ENCODE measurements around the gene PLD1. TPM values are rescaled to one million over a fixed set of nuclear protein-coding genes. Genes with fewer than 3 reads are reported as not detected.

The PLD1 gene
- total and polyA plus RNA-seq, 2 of the 8 experiments (the other 6 are each of a cell fraction or from before 2014, with no cell fraction given), result 1.2 to 2.6 TPM

DNA sequence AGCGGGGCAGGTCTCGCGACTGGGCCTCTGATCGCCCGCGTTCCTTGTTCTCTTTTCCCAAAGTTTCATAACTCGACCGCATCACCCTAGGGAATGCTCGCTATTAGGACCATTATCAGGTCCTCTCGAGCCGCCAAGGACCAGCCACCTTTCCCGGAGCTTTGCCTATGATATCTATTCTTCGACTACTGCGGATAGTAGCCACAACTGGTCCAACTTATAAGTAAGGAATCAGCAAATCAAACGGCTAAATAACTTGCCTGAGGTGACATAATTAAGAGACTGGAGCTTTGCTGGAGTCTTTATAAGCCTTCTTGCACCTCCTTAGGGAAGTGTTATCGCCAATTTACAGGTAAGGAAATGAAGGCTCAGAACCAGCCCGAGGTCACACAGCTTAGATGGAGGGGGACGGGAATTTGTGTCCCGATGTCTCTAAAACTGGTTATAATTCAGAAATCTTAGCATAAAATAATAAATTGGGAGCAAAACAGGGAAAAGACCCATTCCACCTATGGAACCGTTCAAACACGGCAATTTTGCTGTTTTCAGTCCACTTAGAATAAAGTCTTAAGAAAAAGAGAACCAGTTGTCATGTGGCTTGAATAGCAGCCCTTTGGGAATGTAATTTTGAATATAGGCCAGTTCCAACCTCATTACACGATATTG is 479 bp upstream of the PLD1 start:
- H3K9me3 ChIP-seq (ENCODE audit: insufficient read depth in 2 of 2, low read depth in 1 of 2, low read length in 1 of 2), result no peaks in the 10 kb centered on the region
- no peak overlapping the region for H3K9ac ChIP-seq (replicated peaks in 1 of 4; ENCODE audit: extremely low read depth in 1 of 4, low read depth in 3 of 4, low read length in 3 of 4)
- H2BK15ac ChIP-seq (ENCODE audit: low read length), result no peak overlapping the region
- H4K5ac ChIP-seq (ENCODE audit: insufficient read length, low read depth, low read length), result no peak overlapping the region
- peaks cover 7% of the 10 kb centered on the region; the same call in 1 of the 2 replicates for H3K23me2 ChIP-seq (ENCODE audit: low read depth, low read length)
- ChIA-PET POLR2A (ENCODE audit: partially characterized antibody) (interaction anchor here (1.4 kb wide), 1 partner anchor 11 kb away, joined by 4 read pairs; no protein-coding TSS in a partner anchor), CTCF (ENCODE audit: partially characterized antibody) (interaction anchor here (1.4 to 1.7 kb wide), 2 partner anchors 19 to 23 kb away, joined by 6 to 7 read pairs; no protein-coding TSS in a partner anchor)
- 0 out of 2 replicates have a peak overlapping the region, but pooled peaks have one; percentile 82 for H4K8ac ChIP-seq (ENCODE audit: extremely low read depth, insufficient read depth, low read length)
- H2BK5ac ChIP-seq (ENCODE audit: low read depth, low read length), result no peak overlapping the region
- no peaks in the 10 kb centered on the region; a peak in 2 of 7 replicates for H3K4me1 ChIP-seq (replicated peaks in 1 of 4; ENCODE audit: control insufficient read depth in 3 of 4, insufficient read depth in 4 of 4, low read length in 3 of 4)
- WGBS, 2 experiments (ENCODE audit: extremely low coverage in 1 of 2, insufficient coverage in 1 of 2, insufficient read length in 1 of 2, insufficient replicate concordance in 2 of 2, low coverage in 1 of 2, low lambda C conversion rate in 2 of 2, missing lambda C conversion rate in 1 of 2), result 34% methylated on average over 19 of the region's 22 CpGs; no CpG with 5 or more reads in 1 of the 2 experiments
- no peak overlapping the region for H4K91ac ChIP-seq (replicated peaks; ENCODE audit: insufficient read length, low read length)
- H3K56ac ChIP-seq (replicated peaks; ENCODE audit: insufficient read length, low read depth, low read length), result no peak overlapping the region
- H3K4ac ChIP-seq (replicated peaks; ENCODE audit: insufficient read length, low read depth, low read length), result no peak overlapping the region
- DNase-seq (ENCODE audit: low read depth in 1 of 2, low spot score in 2 of 2) (no peak), FAIRE-seq (no peak)
- peak overlapping the region; percentile 67 to 96 for H3K4me2 ChIP-seq (ENCODE audit: insufficient read depth in 1 of 2, low read depth in 2 of 2, low read length in 2 of 2)
- no peaks in the 10 kb centered on the region for H4K20me1 ChIP-seq (replicated peaks in 1 of 2; ENCODE audit: control insufficient read depth in 1 of 2, insufficient read depth in 2 of 2, low read length in 2 of 2)
- no peak overlapping the region for H2BK12ac ChIP-seq (ENCODE audit: low read depth, low read length)
- no peak overlapping the region for H3K23ac ChIP-seq (ENCODE audit: insufficient read length)
- 0 out of 2 replicates have a peak overlapping the region, but pooled peaks have one; percentile 56 for H2AFZ ChIP-seq (ENCODE audit: low read length)
- peak overlapping the region; percentile 36 to 73 (median 62) for H3K4me3 ChIP-seq (ENCODE audit: extremely low read depth in 1 of 4, insufficient read depth in 2 of 4, low read depth in 3 of 4, low read length in 4 of 4)
- H2BK120ac ChIP-seq (replicated peaks; ENCODE audit: low read depth, low read length), result no peak overlapping the region
- no peak overlapping the region for H3K27ac ChIP-seq (ENCODE audit: low read depth, low read length)
- H3K79me1 ChIP-seq (ENCODE audit: low read depth, low read length), result no peaks in the 10 kb centered on the region
- no peak overlapping the region for H2BK20ac ChIP-seq (ENCODE audit: low read length)
- H2AK5ac ChIP-seq (ENCODE audit: low read depth, low read length), result no peak overlapping the region
- peaks cover 4 to 31% (median 23%) of the 10 kb centered on the region in 4 experiments for H3K27me3 ChIP-seq (replicated peaks in 1 of 4; ENCODE audit: control insufficient read depth in 3 of 4, extremely low read depth in 1 of 4, insufficient read depth in 3 of 4, low read length in 3 of 4)
- no peaks in the 10 kb centered on the region for H3K36me3 ChIP-seq (ENCODE audit: control insufficient read depth in 2 of 4, insufficient read depth in 4 of 4, low read length in 3 of 4)
- no peaks in the 10 kb centered on the region for H3K79me2 ChIP-seq (ENCODE audit: control insufficient read depth in 1 of 2, insufficient read depth in 2 of 2, low read length in 2 of 2)
- no peak overlapping the region for H3K18ac ChIP-seq (ENCODE audit: extremely low read depth, low read length)
- no peak overlapping the region for H3K14ac ChIP-seq (ENCODE audit: insufficient read length)
- no peak for TF ChIP-seq JUND (IDR thresholded peaks at IDR 0.05; ENCODE audit: low read length)
- no peak for TF ChIP-seq SUZ12 (IDR thresholded peaks at IDR 0.05; ENCODE audit: low read length)
- TF ChIP-seq POLR2AphosphoS5 (IDR thresholded peaks at IDR 0.05; ENCODE audit: low read depth, low read length), result no peak
- TF ChIP-seq, protein P1, sequence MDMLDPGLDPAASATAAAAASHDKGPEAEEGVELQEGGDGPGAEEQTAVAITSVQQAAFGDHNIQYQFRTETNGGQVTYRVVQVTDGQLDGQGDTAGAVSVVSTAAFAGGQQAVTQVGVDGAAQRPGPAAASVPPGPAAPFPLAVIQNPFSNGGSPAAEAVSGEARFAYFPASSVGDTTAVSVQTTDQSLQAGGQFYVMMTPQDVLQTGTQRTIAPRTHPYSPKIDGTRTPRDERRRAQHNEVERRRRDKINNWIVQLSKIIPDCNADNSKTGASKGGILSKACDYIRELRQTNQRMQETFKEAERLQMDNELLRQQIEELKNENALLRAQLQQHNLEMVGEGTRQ (IDR thresholded peaks at IDR 0.05; ENCODE audit: low read length), result no peak
- no peak for TF ChIP-seq TAF1 (IDR thresholded peaks at IDR 0.05; ENCODE audit: low read depth, low read length)
- TF ChIP-seq SAP30 (IDR thresholded peaks at IDR 0.05; ENCODE audit: insufficient read depth, insufficient replicate concordance, low read length), result no peak
- TF ChIP-seq TBP (IDR thresholded peaks at IDR 0.05; ENCODE audit: low read depth, low read length), result no peak
- TF ChIP-seq TAF7 (optimal IDR thresholded peaks at IDR 0.05; ENCODE audit: borderline replicate concordance, low read depth, low read length), result no peak
- no peak for TF ChIP-seq BACH1 (IDR thresholded peaks at IDR 0.05; ENCODE audit: low read length)
- no peak for TF ChIP-seq CBX5 (IDR thresholded peaks at IDR 0.05; ENCODE audit: low read depth, low read length)

Data from H1 (cell line).